ENCODE measurements around the gene LSM4.

LSM4 gene

DNA sequence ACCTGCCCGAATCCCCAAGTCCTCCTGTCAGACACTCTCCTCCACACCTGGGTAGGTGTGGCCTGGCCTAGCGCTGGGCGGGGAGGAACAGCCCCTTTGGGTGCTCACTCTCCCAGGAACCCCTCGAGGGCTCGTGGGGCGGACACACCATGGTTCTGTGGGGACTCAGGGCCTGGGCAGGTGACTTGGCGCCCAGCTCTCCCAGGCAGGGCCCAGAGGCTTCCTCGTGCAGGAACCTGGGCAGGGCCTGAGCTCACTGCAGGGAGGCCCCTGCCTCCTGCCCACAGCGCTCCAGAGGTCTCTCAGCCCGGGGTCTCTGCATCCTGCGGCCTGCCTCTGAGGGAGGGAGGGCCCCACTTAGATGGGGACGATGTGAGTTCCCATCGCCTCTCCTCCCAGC, 11.9 kb downstream of the LSM4 start:
- DNase-seq (ENCODE audit: low read depth): no peak

DNA sequence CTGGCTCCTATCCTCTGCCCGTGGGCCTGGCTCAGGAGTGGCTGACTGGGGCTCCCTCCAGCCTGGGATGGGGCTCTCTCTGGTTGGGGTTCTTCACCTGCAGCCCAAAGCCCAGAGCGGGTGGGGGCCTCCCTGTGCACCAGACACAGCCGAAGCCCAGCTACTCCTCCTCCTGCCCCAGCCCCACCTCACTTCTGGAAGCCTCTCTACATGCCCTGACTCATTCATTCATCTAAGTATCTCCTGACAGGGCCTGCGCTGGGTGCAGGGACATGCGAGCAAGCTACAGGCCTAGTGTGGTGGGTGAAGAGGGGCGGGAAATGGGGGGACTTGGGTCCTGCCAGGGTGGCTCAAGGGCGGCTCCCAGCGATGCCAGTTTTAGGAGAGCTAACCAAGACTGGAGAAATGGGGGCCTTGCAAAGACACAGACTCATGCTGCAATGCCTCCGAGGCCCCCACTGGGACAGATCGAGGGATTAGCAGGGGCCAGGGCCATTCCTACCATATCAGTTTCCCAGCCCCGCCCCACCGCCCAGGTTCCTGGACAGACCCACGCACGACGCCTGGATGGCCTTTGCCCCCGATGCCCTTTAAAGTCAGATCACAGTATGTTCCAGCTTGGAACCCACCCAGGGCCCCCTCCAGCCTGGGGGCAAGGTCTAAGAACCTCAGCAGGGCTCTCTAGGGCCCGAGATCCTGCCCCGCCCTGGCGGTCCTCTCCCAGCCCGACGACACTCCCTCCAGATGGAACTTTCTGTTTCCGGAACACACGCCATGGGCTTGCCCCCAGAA, 12.6 kb downstream of the LSM4 start:
- DNase-seq (ENCODE audit: low read depth): no peak

DNA sequence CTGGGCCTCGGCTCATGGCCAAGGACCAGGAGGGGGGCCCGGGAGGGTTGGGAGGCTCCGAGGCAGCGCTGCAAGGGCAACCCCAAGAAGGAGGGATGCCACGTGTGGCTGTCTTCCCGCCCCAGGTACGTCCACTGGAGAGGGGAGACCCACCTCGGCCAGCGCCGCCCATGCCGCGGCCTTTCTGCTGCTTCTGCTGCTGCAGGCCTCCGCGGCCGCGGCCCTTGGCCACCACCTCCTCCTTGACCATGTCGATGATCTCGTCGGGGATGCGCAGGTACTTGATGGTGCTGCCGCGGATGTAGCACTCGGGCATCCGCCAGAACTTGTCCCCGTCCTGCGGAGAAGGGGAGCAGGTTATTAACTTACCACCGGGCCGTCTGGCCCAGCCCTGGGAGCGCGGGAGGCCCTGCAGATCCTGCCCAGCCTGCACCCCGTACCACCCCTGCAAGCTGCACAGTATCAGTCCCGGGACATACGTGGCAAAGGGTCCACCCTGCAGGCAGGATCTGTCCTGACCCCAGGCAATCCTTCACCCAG, 13.3 kb downstream of the LSM4 start:
- DNase-seq (ENCODE audit: low read depth): no peak

DNA sequence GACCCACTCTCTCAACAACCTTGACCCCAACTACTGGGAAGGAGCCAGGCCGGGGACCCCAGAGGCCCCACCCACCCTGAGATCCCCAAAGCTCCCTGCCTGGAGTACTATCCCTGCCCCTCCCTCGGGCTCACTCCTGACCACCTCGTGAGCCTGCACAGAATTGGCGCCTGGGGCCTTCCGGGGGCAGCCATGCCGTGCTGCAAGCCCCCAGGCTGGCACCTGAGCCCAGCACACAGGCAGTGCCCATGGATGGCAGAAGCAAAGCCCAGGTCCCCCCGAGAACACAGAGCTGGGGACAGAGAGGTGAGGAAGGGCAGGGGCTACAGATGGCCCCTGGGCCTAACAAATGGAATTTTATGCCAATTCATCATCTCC, 13.9 kb downstream of the LSM4 start:
- no peak for DNase-seq (ENCODE audit: low read depth)

DNA sequence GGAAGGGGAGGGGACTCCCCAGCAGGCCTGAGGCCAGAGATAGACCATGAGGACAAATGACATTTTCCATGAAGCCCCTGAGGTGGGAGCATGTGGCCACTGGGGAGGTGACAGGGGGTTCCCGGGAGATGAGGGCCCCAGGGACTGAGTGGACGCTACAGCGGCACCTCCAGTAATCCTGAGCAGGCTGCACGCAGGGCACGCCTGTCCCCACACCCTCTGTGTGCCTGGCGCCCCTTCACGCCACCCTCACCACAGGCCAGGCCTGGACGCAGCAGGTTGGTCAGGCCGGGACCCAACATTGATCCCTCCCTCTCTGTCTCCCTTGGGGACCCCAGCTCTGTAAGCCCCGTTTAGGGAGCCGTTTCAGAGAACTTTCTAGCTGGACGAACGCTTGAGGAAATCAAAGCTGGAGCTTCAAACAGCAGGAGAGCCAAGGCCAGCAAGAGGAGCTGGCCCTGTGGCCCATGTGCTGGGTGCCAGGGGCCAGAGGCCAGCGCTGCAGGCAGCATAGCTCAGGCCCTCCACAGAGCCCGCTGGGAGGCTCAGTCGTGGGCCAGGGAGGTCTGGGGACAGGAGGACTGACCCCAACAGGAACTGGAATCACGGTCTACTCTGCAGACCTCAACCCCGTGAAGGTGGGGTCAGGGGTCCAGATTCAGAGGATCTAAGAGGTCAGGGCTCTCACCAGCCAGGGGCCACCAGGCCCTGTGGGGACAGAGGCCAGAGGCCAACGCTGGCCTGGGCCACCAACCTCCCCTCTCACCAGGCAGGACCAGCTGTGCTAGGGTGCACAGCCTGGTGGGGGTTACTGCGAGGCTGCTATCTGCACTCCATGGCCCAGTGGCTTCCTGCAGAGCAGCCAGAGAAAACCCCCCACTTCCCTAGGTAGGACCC, 14.6 kb downstream of the LSM4 start:
- no peak for DNase-seq (ENCODE audit: low read depth)

DNA sequence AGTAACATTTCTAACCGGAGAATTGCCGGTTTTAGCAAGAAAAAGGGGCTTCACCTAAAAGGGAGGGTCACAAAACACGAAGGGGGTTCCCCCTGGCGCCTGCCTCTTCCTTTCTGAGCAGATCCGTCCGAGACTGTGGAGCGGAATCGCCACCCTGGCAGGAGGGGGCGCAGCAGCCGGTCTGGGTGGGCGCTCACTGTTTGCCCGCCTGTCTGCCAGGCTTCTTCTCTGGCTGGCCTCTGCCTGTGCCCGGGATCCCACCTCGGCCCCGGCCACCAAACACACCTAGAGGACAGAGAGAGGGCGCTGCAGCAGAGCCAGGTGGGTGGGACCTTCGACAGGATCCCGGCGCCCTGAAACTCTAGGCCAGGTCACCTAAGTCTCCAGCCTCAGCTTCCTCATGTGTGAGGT, 15.6 kb downstream of the LSM4 start:
- DNase-seq (ENCODE audit: low read depth): no peak

DNA sequence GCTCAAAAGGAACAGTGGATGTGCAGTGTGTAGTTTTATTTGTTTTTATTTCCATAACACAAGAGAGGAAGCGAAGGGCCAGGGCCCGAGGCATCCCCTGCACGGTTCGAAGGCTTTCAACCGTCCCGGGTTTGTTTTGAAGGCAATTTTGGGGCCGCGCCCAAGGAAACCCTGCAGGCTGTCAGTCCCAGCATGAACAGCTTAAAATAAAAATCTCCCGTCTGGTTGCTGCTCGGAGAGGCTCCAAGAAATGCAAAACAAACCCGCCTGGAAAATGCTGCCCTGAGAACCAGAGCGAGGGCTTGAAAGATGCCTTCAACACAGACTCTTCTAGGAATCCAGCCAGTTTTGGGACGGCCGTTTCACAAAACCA, 16.0 kb downstream of the LSM4 start:
- DNase-seq (ENCODE audit: low read depth): no peak

DNA sequence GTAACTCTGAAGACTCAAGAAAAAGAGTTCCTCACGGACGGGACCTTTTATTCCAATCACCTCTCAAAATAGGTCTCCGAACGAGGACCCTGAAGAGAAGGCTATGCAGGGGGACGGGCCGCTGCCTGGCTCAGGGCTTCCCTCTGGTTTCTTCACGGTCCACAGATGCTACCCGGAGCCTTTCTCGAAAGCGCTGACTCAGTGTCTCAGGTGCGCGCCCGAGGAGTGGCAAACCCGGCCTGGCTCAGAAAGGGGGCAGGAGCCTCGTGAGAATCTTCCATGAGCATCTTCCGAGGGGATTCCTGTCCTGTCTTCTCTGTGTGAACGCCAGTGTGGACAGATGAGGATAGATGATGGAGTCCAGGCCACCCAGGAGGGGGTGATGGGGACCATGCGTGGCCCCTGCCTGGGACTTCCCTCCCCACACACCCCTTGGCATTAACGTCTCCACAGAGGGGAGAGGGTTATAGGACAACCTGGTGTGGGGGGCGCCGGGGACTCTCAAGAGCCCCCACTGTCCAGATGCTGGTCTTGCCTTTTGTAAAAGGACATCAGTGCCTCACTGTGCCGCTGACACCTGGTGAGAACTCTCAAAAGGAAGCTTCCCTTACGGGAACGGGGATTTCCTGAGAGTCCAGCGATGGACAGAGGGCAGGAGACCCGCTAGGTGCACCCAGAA, 16.5 kb downstream of the LSM4 start:
- DNase-seq (ENCODE audit: low read depth): no peak

DNA sequence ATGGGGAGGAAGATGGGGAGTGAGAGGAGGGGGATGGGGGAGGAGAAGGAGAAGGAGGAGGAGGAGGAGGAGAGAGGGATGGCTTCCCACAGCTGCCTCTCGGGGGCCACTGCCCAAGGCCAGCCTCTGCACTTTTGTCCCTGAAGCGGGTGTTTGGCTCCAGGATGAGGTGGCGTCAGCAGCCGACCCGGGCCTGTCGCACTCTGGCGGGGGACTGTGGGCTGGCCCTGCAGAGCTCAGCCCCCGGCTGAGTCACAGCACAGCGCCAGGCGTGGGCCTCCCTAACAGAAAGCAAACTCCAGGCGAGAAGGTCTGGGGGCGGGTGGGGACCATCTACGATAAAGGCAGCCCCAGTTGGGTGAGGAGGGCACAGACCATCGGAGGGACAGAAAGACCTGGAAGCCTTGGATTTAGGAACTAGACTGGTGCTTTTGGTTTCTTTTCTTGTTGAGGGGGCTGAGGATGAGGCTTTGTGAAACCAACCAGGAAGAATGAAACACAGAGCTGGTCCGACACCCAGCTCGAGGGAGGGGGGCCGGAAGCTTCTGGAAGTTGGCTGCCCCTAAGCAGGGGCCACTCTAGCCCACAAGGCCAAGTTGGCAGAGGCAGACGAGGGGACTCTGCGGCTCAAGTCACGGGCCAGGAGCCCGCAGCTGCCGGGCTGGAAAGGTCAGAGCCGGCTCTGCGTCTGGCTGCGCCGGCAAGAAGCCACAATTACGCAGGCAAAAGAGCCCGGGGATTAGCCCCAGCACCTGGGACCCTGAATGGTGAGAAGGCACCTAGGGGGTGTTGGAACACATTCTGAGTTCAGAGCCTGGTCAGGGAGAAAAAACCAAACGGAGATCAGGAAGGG, 18.2 kb downstream of the LSM4 start:
- DNase-seq (ENCODE audit: low read depth): no peak

DNA sequence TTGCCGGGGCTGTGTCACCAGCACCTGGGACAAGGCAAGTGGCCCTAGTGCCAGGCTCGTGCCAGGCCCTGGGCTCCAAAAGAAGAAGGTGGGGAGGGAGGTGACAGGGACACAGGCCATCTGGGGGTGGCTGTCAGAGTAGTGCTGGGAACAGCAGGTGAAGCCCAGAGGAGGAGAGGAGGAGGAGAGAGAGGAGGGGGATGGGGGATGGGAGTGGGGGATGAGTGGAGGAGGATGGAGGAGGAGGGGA, 18.7 kb downstream of the LSM4 start:
- DNase-seq (ENCODE audit: low read depth): no peak

DNA sequence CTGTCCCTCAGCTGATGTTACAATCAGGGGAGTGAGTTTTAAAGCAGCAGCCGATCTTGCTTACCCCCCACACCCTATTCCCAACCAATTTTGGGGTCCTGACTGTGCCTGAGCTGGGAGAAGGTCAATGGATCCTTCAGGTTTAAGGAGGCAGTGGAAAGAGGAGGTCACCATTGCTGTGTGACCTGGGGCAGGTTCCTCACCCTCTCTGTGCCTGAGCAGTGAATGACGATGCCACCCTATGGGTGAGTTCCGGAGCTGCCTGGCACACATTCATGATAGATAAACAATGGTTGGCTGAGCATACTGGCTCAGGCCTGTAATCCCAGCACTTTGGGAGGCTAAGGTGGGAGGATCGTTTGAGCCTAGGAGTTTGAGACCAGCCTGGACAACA, 21.2 kb downstream of the LSM4 start:
- DNase-seq (ENCODE audit: low read depth): no peak

DNA sequence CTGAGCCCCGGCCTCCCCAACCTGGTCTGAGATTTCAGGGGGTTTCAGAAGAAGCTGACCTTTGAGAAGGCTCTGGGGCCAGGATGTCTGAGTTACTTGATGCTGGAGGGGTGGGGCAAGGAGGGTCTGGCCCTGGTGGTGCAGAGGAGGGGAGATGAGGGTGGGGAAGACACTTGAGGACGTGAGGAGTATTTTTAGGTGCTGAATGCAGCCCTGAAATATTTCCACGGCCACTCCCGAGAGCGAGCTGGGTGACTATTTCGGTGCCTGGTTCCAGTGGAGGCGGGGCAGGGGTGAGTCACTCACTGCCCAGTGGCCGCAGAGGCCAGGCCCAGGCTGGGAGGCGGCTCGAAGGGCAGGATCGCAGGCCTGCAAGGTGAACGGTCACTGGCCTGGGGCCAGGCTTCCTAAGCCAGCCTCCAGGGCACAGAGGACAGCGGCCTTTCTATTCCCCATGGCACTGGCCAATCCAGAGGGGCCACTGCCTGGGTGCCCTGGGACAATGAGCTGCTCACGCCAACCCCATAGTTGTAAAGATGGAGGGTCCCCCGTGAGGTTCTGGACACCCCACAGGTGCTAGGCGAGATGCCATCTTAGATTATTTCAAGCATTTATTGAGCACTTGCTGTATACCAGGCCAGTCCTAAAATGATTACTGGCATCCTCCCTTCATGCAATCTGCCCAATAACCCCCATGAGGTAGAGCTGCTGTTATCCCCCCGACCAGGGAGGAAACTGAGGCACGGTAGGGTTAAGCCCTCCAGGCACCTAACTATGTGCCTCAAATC, 21.8 kb downstream of the LSM4 start:
- no peak for DNase-seq (ENCODE audit: low read depth)

DNA sequence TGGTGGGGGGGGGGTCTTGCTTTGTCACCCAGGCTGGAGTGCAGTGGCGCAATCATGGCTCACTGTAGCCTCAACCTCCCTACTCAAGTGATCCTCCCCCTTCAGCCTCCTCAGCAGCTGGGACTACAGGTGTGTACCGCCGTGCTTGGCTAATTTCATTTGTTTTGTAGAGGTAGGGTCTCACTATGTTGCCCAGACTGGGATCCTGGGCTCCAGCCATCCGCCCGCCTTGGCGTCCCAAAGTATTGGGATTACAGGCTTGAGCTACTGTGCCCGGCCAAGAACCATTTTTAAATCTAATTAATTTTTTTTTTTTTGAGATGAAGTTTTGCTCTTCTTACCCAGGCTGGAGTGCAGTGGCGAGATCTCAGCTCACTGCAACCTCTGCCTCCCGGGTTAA, 23.2 kb downstream of the LSM4 start:
- no peak for DNase-seq (ENCODE audit: low read depth)

DNA sequence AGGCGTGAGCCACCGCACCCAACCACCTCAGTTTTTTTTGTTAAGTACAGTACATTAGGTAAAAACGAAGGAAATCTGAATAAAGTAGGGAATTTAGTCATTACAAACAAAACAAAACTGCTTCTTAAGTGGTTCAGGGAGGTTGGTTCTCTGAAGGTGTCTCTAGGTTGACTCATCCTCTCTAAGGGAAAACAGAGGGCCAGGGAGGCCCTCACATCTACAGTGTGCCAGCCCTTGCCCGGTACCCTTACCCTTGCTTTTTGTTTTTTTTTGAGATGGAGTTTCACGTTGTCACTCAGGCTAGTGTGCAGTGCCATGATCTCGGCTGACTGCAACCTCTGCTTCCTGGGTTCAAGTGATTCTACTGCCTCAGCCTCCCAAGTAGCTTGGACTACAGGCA, 24.3 kb downstream of the LSM4 start:
- no peak for DNase-seq (ENCODE audit: low read depth)

DNA sequence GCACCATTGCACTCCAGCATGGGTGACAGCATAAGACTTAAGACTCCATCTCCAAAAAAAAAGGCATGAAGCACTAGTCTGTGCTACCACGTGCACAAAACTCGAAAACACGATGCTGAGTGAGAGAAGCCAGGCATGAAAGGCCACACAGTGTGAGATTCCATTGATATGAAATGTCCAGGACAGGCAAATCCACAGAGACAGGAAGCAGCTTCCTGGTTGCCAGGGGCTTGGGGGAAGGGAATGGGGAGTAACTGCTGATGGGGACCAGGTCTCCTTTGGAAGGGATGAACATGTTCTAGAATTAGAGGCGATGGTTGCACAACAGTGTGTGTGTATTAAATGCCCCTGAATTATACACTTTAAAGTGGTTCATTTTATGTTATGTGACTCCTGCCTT, 25.6 kb downstream of the LSM4 start:
- no peak for DNase-seq (ENCODE audit: low read depth)

DNA sequence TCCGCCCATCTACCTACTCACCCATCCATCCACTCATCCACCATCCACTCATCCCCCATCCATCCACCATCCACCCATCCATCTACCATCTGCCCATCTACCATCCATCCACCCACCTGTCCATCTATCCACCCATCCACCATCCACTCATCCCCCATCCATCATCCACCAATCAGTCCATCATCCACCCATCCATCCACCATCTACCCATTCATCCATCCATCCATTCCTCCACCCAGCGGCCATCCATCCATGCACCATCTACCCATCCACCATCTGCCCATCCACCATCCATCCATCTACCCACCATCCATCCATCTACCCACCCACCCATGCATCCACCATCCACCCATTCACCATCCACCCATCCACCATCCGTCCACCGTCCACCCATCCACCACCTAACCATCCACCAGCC, 27.8 kb downstream of the LSM4 start:
- DNase-seq (ENCODE audit: low read depth): no peak

DNA sequence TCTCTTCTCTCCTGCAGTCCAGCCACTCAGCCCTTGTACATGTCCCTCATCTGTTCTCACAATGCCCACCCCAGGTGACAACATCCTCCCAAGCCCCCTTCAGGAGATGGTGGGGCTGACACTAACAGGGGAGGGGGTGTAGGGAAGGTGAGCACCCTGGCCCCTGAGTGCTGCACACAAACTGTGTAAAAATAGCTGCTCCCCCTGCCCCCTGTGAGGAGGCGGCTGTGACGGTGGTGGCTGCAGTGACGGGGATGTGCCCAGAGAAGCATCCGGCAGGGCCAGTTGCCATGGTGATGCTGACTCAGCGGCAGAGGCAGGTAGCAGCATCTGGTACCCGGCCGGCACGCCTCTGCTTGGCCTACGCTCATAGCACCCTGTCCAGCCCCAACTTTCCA, 28.4 kb downstream of the LSM4 start:
- no peak for DNase-seq (ENCODE audit: low read depth)

DNA sequence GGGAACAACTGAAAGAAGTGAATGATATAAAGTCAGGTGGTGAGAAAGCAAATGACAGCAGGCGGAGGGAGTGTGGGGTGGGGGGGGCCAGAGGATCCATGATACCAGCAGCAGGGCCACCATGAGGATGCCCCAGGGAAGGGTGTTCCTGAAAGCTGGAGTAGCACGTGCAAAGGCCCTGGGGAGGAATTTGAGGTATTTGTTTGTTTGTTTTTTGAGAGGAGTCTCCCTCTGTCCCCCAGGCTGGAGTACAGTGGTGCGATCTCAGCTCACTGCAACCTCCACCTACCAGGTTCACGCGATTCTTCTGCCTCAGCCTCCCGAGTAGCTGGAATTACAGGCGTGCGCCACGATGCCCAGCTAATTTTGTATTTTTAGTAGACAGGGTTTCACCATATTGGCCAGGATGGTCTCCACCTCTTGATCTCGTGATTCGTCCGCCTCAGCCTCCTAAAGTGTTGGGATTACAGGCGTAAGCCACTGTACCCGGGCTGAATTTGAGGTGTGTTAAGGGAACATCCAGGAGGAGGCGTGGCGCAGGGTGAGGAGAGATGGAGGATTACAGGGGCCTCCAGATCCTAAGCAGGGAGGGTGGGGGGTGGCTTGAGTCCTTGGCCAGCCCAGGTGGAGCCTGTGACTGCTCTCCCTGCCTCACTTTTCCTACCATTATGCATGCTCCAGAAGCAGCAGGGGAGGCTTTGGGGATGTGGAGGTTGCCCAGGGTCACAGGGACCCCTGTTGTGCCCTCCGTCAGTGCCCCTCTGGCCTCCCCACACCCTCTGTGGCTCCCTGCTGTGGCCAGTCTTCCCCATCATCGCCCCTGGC, 29.0 kb downstream of the LSM4 start:
- no peak for DNase-seq (ENCODE audit: low read depth)

DNA sequence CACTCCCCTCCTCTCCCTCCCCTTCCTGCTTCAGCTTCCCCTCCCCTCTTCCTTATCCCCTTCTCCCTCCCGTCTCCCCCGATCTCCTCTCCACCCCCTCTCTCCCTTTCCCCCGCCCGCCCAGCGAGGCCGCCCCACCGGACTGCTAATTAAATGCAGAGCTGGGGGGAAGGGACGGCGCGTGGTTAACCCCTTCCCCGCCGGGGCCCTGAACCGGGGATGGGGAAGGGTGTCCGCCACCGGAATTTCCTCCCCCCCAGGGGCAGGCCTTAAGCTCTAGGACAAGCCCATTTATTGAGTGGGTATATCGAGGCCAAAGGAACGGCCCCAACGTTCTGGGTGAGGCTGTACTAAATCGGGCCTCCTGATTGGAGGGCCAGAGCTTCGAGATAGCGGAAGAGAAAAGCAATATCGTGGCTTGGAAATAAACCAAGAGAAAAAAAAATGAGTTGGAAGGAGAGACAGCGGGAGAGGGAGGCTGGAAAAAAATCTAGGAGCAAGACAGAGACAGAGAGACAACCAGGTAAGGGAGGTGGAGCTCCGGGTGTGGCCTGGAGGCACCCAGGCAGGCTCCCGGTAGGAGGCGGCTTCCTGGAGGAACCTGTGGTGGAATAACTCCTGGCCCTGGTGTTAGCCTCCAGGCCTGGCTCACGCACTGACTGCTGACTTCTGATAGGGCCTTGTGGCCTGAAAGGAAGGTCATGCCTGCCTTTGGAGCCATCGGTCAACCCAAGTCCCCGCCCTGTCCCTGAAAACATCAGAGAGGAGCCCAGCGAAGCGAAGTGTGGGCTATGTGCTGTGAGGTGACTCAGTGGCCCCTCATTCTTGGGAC, 29.9 kb downstream of the LSM4 start:
- DNase-seq (ENCODE audit: low read depth): no peak

DNA sequence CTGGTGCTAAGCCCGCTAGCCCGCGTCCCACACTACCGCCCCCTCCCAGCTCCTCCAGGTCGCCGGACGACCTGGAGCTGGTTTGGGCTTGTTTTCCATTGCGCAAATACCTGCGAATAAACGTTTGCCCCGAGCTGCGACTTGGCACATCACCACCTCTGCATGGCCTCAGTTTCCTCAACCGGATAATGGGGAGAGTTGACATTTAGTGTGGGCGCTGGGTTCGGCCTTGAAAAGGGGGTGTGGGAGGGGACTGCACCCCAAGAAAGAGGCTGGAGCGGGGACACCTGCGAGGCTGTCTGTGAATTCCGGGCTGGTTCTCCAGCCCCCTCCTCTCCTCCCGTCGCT, 30.4 kb downstream of the LSM4 start:
- DNase-seq (ENCODE audit: low read depth): no peak
